Ecto neural progenitor cell (in vitro differentiated cells): ENCODE measurements around the gene MIS12.

Source experiments
- DNase-seq: peaks from one replicate; pipeline ENCODE4 v3.0.0-alpha.2; 2018; ENCODE audit warnings: low spot score

MIS12 gene

DNA sequence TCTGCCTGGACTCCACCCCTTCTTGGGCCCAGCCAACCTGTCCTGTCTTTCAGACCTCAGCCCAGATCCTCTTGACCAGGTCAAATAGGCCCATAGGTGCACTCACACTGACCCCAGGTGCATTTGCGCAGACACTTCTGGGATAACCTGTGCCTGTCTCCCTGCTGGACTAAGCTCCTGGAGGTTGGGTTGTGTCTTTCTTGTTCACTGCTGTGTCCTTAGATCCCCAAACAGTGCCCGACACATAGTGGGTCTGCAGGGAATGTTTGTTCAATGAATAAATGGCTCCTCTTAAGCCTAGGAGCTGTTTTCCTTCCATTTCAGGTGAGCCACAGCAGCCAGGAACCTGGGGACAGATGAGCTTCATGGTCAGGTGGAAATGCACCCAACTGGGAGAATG, 49.1 kb downstream of the MIS12 start:
- DNase-seq: no peak

DNA sequence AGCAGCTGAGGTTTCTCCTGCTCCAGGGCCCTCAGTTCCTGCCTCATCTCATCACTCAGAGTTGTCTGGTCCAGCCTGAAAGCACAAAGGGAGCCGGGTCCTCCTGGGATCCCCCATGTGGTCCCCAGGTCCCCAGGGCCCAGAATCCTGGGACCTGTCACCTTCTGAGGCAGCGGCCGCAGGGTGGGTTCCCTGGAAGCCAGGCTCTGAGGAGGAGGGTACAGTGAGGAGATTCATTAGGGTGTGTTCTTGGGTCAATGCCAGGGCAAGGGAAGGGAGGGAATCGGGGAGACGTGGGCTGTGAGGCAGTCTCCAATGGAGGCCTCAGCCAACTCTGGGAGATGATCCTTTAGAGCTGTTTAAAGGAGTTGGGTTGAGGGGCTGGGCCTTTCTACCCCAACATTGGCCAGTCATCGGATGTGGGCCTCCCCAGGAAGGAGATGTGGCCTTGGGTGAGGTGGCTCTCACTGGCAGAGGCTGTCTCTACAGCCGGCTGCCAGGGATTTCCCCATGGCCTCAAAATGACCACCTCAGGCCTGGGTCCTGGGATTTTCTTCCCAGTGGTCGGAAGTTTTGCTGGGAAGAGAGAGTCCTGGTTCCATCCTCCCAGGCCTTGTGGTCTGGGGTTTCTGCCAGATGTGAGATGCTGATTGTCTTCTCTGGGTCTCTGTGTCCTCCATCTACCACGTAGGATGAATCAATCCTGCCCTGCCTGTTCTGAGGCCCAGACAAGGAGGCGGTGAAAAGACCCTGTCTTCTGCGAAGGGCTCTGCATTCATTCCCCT, 50.7 kb downstream of the MIS12 start:
- no peak for DNase-seq

DNA sequence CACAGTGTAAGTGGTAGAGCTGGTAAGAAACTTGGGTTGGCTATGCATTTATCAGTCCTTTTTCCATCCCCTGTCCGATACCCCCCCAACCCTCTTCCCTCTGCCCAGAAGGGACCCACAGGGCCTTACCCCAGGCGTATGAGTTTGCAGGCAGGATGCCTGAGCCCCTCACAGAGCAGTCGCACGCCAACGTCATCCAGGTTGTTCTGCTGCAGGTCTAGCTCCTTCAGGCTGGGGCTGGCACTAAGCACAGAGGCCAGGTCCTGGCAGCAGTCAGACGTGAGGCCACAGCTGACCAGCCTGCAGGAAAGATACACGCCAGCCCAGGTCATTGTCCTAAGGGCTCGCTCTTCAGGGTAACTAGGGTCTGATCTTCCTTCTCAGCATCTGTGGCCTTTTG, 52.9 kb downstream of the MIS12 start:
- no peak for DNase-seq

DNA sequence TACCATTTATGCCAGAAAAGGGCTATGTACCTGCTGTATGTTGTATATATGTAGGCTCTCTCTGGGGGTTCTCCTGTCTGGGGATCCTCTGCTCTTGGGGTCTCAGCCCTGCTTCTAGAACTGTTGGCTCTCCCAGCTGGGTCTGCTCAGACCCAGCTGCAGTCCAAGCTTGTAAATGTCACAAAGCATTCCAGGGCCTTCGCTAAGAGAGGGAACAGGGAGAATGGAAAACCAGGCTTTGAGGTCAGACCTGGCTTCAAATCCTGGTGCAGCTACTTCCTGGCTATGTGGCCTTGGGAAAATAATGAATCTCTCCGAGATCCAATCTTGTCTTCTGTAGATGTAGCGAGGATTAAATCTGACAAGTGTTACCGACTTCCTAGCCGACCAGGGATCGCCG, 54.0 kb downstream of the MIS12 start:
- no peak for DNase-seq
